ENCODE measurements around the gene MYO3A.

Gene MYO3A

DNA sequence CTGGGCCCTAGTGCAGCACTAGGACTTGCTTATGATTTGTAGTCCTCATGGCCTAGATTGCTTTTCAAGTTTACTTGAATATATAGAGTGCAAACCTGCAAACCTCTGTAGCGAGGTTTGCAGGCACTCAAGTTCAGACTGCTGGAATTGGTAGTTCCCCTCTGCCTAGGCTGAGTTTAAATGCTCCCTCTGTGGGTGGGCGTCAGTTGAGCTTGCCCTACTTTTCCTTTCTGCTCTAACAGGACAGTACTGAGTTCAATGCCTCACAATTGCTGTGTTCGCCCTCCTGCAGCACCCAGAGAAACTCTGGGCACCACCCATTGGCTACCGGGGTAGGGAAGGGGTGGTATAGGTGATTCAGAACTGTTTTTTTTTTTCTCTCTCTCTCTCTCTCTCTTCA, 31.6 kb downstream of the MYO3A start:
- no peak for DNase-seq
- TF ChIP-seq, protein P1, sequence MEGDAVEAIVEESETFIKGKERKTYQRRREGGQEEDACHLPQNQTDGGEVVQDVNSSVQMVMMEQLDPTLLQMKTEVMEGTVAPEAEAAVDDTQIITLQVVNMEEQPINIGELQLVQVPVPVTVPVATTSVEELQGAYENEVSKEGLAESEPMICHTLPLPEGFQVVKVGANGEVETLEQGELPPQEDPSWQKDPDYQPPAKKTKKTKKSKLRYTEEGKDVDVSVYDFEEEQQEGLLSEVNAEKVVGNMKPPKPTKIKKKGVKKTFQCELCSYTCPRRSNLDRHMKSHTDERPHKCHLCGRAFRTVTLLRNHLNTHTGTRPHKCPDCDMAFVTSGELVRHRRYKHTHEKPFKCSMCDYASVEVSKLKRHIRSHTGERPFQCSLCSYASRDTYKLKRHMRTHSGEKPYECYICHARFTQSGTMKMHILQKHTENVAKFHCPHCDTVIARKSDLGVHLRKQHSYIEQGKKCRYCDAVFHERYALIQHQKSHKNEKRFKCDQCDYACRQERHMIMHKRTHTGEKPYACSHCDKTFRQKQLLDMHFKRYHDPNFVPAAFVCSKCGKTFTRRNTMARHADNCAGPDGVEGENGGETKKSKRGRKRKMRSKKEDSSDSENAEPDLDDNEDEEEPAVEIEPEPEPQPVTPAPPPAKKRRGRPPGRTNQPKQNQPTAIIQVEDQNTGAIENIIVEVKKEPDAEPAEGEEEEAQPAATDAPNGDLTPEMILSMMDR (IDR thresholded peaks at IDR 0.05; ENCODE audit: low read depth, low read length, missing control alignments): no peak
- H3K36me3 ChIP-seq (replicated peaks): no peaks in the 10 kb centered on the region
- in situ Hi-C loops (cut with HindIII; ENCODE audit: low pct_ligation_motif_present, low sequenced_read_pairs): no loop called here
- no peak overlapping the region for H3K4me3 ChIP-seq (ENCODE audit: low read depth, low read length)
- H3K27me3 ChIP-seq (replicated peaks): no peaks in the 10 kb centered on the region
- H3K27ac ChIP-seq: no peak overlapping the region

DNA sequence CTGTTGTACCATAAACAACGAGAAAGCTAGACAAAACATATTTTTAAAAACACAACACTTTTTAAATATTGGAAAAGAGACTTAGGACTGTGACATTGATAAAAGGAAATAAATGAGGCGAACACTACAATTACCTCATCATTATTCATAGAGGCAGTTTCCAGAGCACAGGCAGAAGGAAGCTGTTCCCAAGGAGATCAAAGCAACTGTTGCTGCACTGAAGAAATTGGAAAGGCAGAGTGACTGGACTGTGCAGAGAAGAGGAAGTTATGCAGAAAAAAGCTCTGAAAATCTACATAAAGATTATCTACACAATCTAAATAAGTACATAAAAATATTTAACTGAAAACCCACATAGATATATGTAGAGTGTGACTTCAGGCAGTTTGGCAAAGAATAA, 32.8 kb downstream of the MYO3A start:
- in situ Hi-C loops (cut with HindIII; ENCODE audit: low pct_ligation_motif_present, low sequenced_read_pairs): no loop called here
- TF ChIP-seq, protein P1 (IDR thresholded peaks at IDR 0.05; ENCODE audit: low read depth, low read length, missing control alignments): no peak
- no peak overlapping the region for H3K4me3 ChIP-seq (ENCODE audit: low read depth, low read length)
- no peaks in the 10 kb centered on the region for H3K36me3 ChIP-seq (replicated peaks)
- DNase-seq: no peak
- H3K27me3 ChIP-seq (replicated peaks): no peaks in the 10 kb centered on the region
- H3K27ac ChIP-seq: no peak overlapping the region

DNA sequence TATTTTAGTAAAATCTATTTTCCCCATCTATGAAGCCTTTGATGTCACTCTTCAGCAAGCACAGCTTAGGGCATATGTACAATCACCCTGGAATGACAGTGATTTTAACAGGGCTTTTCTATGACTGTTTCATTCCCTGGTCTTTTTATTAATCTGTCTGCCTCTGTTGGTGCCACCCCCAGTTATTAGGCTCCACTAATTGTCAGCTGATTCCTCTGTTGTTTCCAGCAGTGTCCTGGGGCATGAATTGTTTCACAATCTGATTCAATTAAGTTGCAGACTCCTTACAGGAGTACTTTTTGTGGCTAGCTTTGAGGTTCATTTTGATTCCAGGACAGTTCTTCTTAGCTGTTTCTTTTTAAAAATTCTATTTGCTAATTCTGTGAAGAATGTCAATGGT, 38.6 kb downstream of the MYO3A start:
- DNase-seq: no peak
- Histone ChIP-seq H3K27me3 (replicated peaks) (no peaks in the 10 kb centered on the region), H3K36me3 (replicated peaks) (no peaks in the 10 kb centered on the region), H3K4me3 (ENCODE audit: low read depth, low read length) (no peak overlapping the region), H3K27ac (no peak overlapping the region)
- TF ChIP-seq, protein P1 (IDR thresholded peaks at IDR 0.05; ENCODE audit: low read depth, low read length, missing control alignments): no peak
- in situ Hi-C loops (cut with HindIII; ENCODE audit: low pct_ligation_motif_present, low sequenced_read_pairs): no loop called here

DNA sequence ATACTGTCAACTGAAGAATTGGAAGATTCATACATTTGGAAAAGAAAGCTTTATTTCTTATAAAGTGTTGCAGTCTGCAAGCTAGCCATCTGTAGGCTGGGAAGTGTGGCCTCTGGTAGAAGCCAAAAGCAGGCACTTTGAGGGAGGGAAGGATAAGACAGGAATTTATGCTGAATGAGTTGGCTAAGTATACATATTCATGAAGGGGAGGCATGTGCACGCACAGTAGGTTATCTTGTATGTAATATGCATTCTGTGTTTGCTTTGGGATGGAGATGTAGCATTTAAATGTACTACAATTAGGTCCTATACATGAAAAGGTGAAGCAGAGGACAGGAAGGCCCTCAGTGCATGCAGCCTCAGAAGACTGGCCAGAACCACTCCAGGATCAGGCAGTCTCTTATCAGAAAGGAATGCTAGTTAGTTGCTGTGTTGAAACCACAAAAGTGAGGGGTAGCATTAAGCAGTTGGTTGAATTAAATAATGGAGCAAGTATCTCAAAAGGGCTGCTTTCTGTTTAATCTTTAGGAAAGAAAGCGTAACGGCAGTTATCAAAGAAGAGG, 40.9 kb downstream of the MYO3A start:
- TF ChIP-seq, protein P1 (IDR thresholded peaks at IDR 0.05; ENCODE audit: low read depth, low read length, missing control alignments): no peak
- no peak for DNase-seq
- in situ Hi-C loops (cut with HindIII; ENCODE audit: low pct_ligation_motif_present, low sequenced_read_pairs): no loop called here
- Histone ChIP-seq H3K4me3 (ENCODE audit: low read depth, low read length) (no peak overlapping the region), H3K36me3 (replicated peaks) (no peaks in the 10 kb centered on the region), H3K27me3 (replicated peaks) (no peaks in the 10 kb centered on the region), H3K27ac (no peak overlapping the region)

DNA sequence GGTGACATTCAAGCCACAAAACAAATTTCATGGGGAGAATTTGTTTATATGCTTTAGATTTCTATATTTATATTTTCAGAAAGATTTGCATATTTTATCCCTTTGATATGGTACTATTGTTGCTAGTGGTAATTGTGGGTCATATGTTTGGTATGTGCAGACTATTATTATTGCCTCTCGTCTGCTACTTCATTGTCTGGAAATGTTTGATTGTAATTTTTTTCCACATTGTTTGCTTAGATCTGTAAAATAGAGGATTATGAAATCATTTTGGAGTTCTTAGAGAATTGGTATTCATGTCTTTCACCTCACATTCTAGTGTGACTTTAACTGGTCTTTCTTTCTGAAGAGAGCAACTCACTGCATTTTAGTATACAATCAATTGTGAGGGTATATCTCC, 44.7 kb downstream of the MYO3A start:
- Histone ChIP-seq H3K36me3 (replicated peaks) (no peaks in the 10 kb centered on the region), H3K27ac (no peak overlapping the region), H3K27me3 (replicated peaks) (no peaks in the 10 kb centered on the region), H3K4me3 (ENCODE audit: low read depth, low read length) (no peak overlapping the region)
- TF ChIP-seq, protein P1 (IDR thresholded peaks at IDR 0.05; ENCODE audit: low read depth, low read length, missing control alignments): no peak
- no peak for DNase-seq
- in situ Hi-C loops (cut with HindIII; ENCODE audit: low pct_ligation_motif_present, low sequenced_read_pairs): no loop called here

DNA sequence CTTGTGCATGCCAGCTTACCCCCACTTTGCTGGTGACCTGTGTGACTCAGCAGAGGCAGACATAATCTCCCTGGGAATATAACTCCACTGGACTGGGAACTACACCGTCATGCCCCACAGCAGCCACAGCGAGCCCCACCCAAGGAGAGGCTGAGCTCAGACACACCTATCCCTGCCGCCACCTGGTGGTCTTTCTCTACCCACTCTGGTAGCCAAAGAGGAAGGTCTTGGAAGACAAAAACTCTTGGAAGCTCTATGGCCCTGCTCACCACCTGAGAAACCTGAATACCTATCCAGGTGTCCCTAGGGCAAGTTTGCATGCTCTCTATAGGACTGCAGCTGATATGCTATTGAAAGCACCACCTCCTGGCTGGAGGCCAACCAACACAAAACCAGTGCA, 48.1 kb downstream of the MYO3A start:
- H3K27ac ChIP-seq: no peak overlapping the region
- DNase-seq: no peak
- no peaks in the 10 kb centered on the region for H3K36me3 ChIP-seq (replicated peaks)
- in situ Hi-C loops (cut with HindIII; ENCODE audit: low pct_ligation_motif_present, low sequenced_read_pairs): no loop called here
- TF ChIP-seq, protein P1 (IDR thresholded peaks at IDR 0.05; ENCODE audit: low read depth, low read length, missing control alignments): no peak
- no peaks in the 10 kb centered on the region for H3K27me3 ChIP-seq (replicated peaks)
- no peak overlapping the region for H3K4me3 ChIP-seq (ENCODE audit: low read depth, low read length)
